ENCODE measurements around the gene GNL1. TPM values are rescaled to one million over a fixed set of nuclear protein-coding genes. Genes with fewer than 3 reads are reported as not detected.
"Not testable (repeated sequence)": the region's sequence is repeated elsewhere in the genome, so short reads cannot be mapped to it uniquely, and the experiment has no call there.

The GNL1 gene
- total RNA-seq, 4 donors from 2014 or later = 13.5 to 34.1 (median 20.7) TPM

DNA sequence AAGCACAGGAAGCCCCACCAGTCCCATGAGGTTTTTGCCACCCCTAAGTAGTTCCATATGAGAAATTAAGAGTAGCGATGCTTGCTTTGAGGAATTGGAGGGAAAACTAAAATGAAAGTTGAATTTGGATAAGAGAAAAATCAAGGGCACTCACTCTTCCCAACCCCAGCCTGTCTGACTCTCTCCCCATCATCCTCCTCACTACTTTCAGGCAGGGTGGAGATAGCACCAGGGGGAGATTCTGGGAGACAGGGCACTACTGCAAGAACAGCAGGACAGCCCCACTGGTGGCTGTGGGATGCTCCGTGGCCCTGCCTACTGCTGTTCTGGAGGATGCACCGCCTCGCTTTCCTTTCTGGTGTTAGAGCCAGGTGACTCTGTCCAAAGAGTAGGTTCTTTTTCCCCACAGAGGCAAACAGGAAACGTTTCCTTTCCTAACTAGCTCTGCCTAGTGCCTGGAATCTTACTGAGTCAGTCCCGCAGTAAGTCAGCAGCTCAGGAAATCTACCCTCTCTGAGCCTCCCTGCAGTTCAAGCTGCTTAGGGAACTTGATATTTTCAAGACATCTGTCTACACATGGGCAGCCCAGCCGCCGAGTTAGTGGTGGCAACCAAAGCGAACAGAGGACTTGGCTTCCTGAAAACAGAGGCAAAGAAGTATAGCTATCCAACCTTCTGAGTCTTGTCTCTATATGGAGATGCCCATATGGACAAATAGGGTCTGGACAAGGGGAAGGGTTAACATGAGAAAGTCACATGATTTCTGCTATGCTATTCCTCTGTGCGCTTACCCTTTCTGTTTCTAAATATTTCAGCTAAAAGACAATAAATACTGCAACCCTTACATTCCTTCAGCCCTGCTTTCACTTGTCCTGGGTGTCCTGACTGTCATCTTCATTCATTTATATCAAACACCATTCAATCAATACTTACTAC is 55.6 kb downstream of the GNL1 start:
- intact Hi-C loops (cut with DNase I; ENCODE audit: low total_unique reads) = no loop called here
- Histone ChIP-seq H3K36me3 (no peaks in the 10 kb centered on the region), H3K4me1 (peaks cover 0 to 14% (median 0%) of the 10 kb centered on the region in 4 donors), H3K27me3 (no peaks in the 10 kb centered on the region), H3K27ac (peak overlapping the region; percentile 16 to 41 (median 30)), H3K4me3 (no peak overlapping the region), H3K9me3 (no peaks in the 10 kb centered on the region)
- in situ Hi-C loops (cut with MboI; ENCODE audit: low pct_ligation_motif_present in 1 of 4, low pct_unique_long_range_greater_than_20kb in 1 of 4, low sequenced_read_pairs in 3 of 4) = no loop called here
- 56 to 71% methylated on average over 2 to 10 of the region's 10 CpGs for WGBS, 2 donors (ENCODE audit: low coverage in 1 of 2)
- TF ChIP-seq, protein P1, sequence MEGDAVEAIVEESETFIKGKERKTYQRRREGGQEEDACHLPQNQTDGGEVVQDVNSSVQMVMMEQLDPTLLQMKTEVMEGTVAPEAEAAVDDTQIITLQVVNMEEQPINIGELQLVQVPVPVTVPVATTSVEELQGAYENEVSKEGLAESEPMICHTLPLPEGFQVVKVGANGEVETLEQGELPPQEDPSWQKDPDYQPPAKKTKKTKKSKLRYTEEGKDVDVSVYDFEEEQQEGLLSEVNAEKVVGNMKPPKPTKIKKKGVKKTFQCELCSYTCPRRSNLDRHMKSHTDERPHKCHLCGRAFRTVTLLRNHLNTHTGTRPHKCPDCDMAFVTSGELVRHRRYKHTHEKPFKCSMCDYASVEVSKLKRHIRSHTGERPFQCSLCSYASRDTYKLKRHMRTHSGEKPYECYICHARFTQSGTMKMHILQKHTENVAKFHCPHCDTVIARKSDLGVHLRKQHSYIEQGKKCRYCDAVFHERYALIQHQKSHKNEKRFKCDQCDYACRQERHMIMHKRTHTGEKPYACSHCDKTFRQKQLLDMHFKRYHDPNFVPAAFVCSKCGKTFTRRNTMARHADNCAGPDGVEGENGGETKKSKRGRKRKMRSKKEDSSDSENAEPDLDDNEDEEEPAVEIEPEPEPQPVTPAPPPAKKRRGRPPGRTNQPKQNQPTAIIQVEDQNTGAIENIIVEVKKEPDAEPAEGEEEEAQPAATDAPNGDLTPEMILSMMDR (IDR thresholded peaks at IDR 0.05) = no peak
- TF ChIP-seq POLR2A (IDR thresholded peaks at IDR 0.05) = no peak
- DNase-seq = no peak

- in situ Hi-C loops (cut with MboI; ENCODE audit: low pct_ligation_motif_present in 1 of 4, low pct_unique_long_range_greater_than_20kb in 1 of 4, low sequenced_read_pairs in 3 of 4) = not testable (repeated sequence)
- WGBS, 2 donors (ENCODE audit: low coverage in 1 of 2) = 99% methylated on average over 33 of the region's 37 CpGs; no CpG with 5 or more reads in 1 of the 2 donors
- intact Hi-C loops (cut with DNase I; ENCODE audit: low total_unique reads) = loop anchor here (1.0 kb wide), 1 partner anchor 17 kb away; no protein-coding TSS in a partner anchor
Observed at GRCh38 chr6:30498705-30499104, 57.6 kb downstream of the GNL1 start.

GRCh38 chr6:30497714-30498113 is 58.6 kb downstream of the GNL1 start:
- H3K36me3 ChIP-seq = peaks cover 0 to 5% (median 1%) of the 10 kb centered on the region in 4 donors
- in situ Hi-C loops (cut with MboI; ENCODE audit: low pct_ligation_motif_present in 1 of 4, low pct_unique_long_range_greater_than_20kb in 1 of 4, low sequenced_read_pairs in 3 of 4) = no loop called here
- DNase-seq = no peak
- H3K9me3 ChIP-seq = no peaks in the 10 kb centered on the region
- intact Hi-C loops (cut with DNase I; ENCODE audit: low total_unique reads) = loop anchor here (1.0 kb wide), 1 partner anchor 18 kb away; no protein-coding TSS in a partner anchor
- no peaks in the 10 kb centered on the region for H3K27me3 ChIP-seq
- no peak overlapping the region for H3K4me3 ChIP-seq
- TF ChIP-seq POLR2AphosphoS5 (IDR thresholded peaks at IDR 0.05) (no peak), POLR2A (IDR thresholded peaks at IDR 0.05) (no peak), EP300 (IDR thresholded peaks at IDR 0.05; ENCODE audit: low read depth) (no peak)
- TF ChIP-seq, protein P1 (IDR thresholded peaks at IDR 0.05) = no peak
- no peak overlapping the region for H3K27ac ChIP-seq
- H3K4me1 ChIP-seq = peaks cover 0 to 24% (median 0%) of the 10 kb centered on the region in 4 donors
- 72 to 90% methylated on average over 2 to 3 of the region's 3 CpGs for WGBS, 2 donors (ENCODE audit: low coverage in 1 of 2)

More at GRCh38 chr6:30498705-30499104, 57.6 kb downstream of the GNL1 start:
- not testable (repeated sequence) for H3K36me3 ChIP-seq, H3K9me3 ChIP-seq, H3K27me3 ChIP-seq, DNase-seq, H3K27ac ChIP-seq, H3K4me3 ChIP-seq
- peaks cover 0 to 17% (median 0%) of the 10 kb centered on the region in 4 donors for H3K4me1 ChIP-seq

DNA sequence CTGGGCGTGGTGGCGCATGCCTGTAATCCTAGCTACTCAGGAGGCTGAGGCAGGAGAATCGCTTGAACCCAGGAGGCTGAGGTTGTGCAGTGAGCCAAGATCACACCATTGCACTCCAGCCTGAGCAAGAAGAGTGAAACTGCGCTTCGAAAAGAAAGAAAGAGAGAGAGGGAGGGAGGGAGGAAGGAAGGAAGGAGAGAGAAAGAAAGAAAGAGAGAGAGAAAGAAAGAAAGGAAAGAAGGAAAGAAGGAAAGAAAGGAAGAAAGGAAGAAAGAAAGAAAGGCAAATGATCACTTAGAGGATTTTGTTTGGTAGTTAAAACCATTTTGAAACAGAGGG is 59.1 kb downstream of the GNL1 start:
- 94 to 96% methylated on average over 2 to 5 of the region's 5 CpGs for WGBS, 2 donors (ENCODE audit: low coverage in 1 of 2)
- H3K9me3 ChIP-seq; intact Hi-C loops (cut with DNase I; ENCODE audit: low total_unique reads); H3K27me3 ChIP-seq; in situ Hi-C loops (cut with MboI; ENCODE audit: low pct_ligation_motif_present in 1 of 4, low pct_unique_long_range_greater_than_20kb in 1 of 4, low sequenced_read_pairs in 3 of 4); DNase-seq; H3K4me3 ChIP-seq: not testable (repeated sequence)
- Histone ChIP-seq H3K4me1 (peaks cover 0 to 29% (median 2%) of the 10 kb centered on the region in 4 donors), H3K36me3 (peaks cover 0 to 10% (median 4%) of the 10 kb centered on the region in 4 donors), H3K27ac (peak overlapping the region in 1 of 4 donors; percentile 35)

- peaks cover 9 to 40% (median 14%) of the 10 kb centered on the region in 4 donors for H3K4me1 ChIP-seq
- no peak for DNase-seq
- peaks cover 0 to 23% (median 10%) of the 10 kb centered on the region in 4 donors for H3K36me3 ChIP-seq
- in situ Hi-C loops (cut with MboI; ENCODE audit: low pct_ligation_motif_present in 1 of 4, low pct_unique_long_range_greater_than_20kb in 1 of 4, low sequenced_read_pairs in 3 of 4) (no loop called here), intact Hi-C loops (cut with DNase I; ENCODE audit: low total_unique reads) (no loop called here)
- no peaks in the 10 kb centered on the region for H3K27me3 ChIP-seq
- peak overlapping the region in 2 of 4 donors; percentile 13 to 35 for H3K27ac ChIP-seq
- TF ChIP-seq, protein P1 (IDR thresholded peaks at IDR 0.05) = no peak
- no peak for TF ChIP-seq EP300 (IDR thresholded peaks at IDR 0.05; ENCODE audit: low read depth)
- 89% methylated on average over 4 of the region's 4 CpGs; no CpG with 5 or more reads in 1 of the 2 donors for WGBS, 2 donors (ENCODE audit: low coverage in 1 of 2)
- no peak overlapping the region for H3K4me3 ChIP-seq
- H3K9me3 ChIP-seq = no peaks in the 10 kb centered on the region
Observed at GRCh38 chr6:30495993-30496392, 60.3 kb downstream of the GNL1 start.

DNA sequence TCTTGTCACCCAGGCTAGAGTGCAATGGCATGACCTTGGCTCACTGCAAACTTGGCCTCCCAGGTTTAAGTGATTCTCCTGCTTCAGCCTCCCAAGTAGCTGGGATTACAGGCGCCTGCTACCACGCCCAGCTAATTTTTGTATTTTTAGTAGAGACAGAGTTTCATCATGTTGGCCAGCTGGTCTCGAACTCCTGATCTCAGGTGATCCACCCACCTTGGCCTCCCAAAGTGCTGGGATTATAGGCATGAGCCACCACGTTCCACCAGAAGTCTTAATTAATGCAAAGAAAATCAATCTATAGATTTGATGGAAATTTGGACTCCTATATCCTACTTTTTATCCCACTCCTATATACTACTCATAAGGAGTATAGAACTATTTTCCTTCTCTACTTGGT is 61.2 kb downstream of the GNL1 start:
- peaks cover 0 to 30% (median 13%) of the 10 kb centered on the region in 4 donors for H3K36me3 ChIP-seq
- DNase-seq; H3K9me3 ChIP-seq; H3K27me3 ChIP-seq; intact Hi-C loops (cut with DNase I; ENCODE audit: low total_unique reads); H3K4me3 ChIP-seq; in situ Hi-C loops (cut with MboI; ENCODE audit: low pct_ligation_motif_present in 1 of 4, low pct_unique_long_range_greater_than_20kb in 1 of 4, low sequenced_read_pairs in 3 of 4); H3K27ac ChIP-seq: not testable (repeated sequence)
- peaks cover 18 to 42% (median 23%) of the 10 kb centered on the region in 4 donors for H3K4me1 ChIP-seq
- WGBS, 2 donors (ENCODE audit: low coverage in 1 of 2) = 83% methylated on average over 4 of the region's 4 CpGs; no CpG with 5 or more reads in 1 of the 2 donors
